Nephron (organoid): ENCODE results near the gene EGLN1.

Experiments used
- H3K27ac Mint-ChIP-seq, 3 experiments: 2 replicates each; pipeline ENCODE4 v1.8.0; 2020; ENCODE audit warnings: mixed read lengths in 3 of 3, mild to moderate bottlenecking in 2 of 3, moderate library complexity in 1 of 3
- H3K27me3 Mint-ChIP-seq: 2 replicates; pipeline ENCODE4 v1.8.0; 2021; ENCODE audit warnings: low read depth, mild to moderate bottlenecking, moderate library complexity, mixed read lengths
- H3K36me3 Mint-ChIP-seq: 2 replicates; pipeline ENCODE4 v1.8.0; 2020; ENCODE audit warnings: low read depth, mixed read lengths
- H3K4me1 Mint-ChIP-seq: 2 replicates; pipeline ENCODE4 v1.8.0; 2020; ENCODE audit warnings: mixed read lengths
- H3K4me3 Mint-ChIP-seq, 3 experiments: 2 replicates each; pipeline ENCODE4 v1.8.0; 2020; ENCODE audit warnings: mild to moderate bottlenecking in 3 of 3, mixed read lengths in 3 of 3, moderate library complexity in 2 of 3
- H3K9me3 Mint-ChIP-seq: 2 replicates; pipeline ENCODE4 v1.8.0; 2020; ENCODE audit warnings: mixed read lengths
- CTCF ChIP-seq, 3 experiments: fragments of 200-600 bp; sonication (generic); IDR thresholded peaks; one replicate each; pipeline ENCODE4 v1.5.0; 2021; ENCODE audit warnings: antibody characterized with exemption in 3 of 3; ENCODE audit not compliant: unreplicated experiment in 3 of 3

The EGLN1 gene

GRCh38 chr1:231327617-231328016 is 94.5 kb downstream of the EGLN1 start:
- H3K4me1 Mint-ChIP-seq, result no peaks in the 10 kb centered on the region
- H3K4me3 Mint-ChIP-seq, result no peak overlapping the region
- no peaks in the 10 kb centered on the region for H3K27me3 Mint-ChIP-seq
- no peak overlapping the region for H3K27ac Mint-ChIP-seq
- peaks cover 5% of the 10 kb centered on the region for H3K36me3 Mint-ChIP-seq
- TF ChIP-seq CTCF (IDR thresholded peaks at IDR 0.05; ENCODE audit: unreplicated experiment in 3 of 3), result no peak
- H3K9me3 Mint-ChIP-seq, result no peaks in the 10 kb centered on the region

- Mint-ChIP-seq H3K27ac (no peak overlapping the region), H3K4me1 (no peaks in the 10 kb centered on the region), H3K27me3 (no peaks in the 10 kb centered on the region), H3K36me3 (no peaks in the 10 kb centered on the region), H3K4me3 (no peak overlapping the region), H3K9me3 (no peaks in the 10 kb centered on the region)
- TF ChIP-seq CTCF (IDR thresholded peaks at IDR 0.05; ENCODE audit: unreplicated experiment in 3 of 3), result no peak
Measured at GRCh38 chr1:231326248-231326647, 95.8 kb downstream of the EGLN1 start.

GRCh38 chr1:231324660-231325059 is 97.4 kb downstream of the EGLN1 start:
- H3K9me3 Mint-ChIP-seq, result no peaks in the 10 kb centered on the region
- H3K27ac Mint-ChIP-seq, result no peak overlapping the region
- no peak for TF ChIP-seq CTCF (IDR thresholded peaks at IDR 0.05; ENCODE audit: unreplicated experiment in 3 of 3)
- H3K4me3 Mint-ChIP-seq, result no peak overlapping the region
- H3K36me3 Mint-ChIP-seq, result no peaks in the 10 kb centered on the region
- no peaks in the 10 kb centered on the region for H3K27me3 Mint-ChIP-seq
- H3K4me1 Mint-ChIP-seq, result no peaks in the 10 kb centered on the region

GRCh38 chr1:231322880-231323530 is 99.1 kb downstream of the EGLN1 start:
- no peak overlapping the region for H3K27ac Mint-ChIP-seq

GRCh38 chr1:231319080-231319479 is 103.0 kb downstream of the EGLN1 start:
- H3K9me3 Mint-ChIP-seq, result no peaks in the 10 kb centered on the region
- no peak overlapping the region for H3K4me3 Mint-ChIP-seq
- no peaks in the 10 kb centered on the region for H3K36me3 Mint-ChIP-seq
- no peak for TF ChIP-seq CTCF (IDR thresholded peaks at IDR 0.05; ENCODE audit: unreplicated experiment in 3 of 3)
- H3K27me3 Mint-ChIP-seq, result no peaks in the 10 kb centered on the region
- H3K4me1 Mint-ChIP-seq, result no peaks in the 10 kb centered on the region
- no peak overlapping the region for H3K27ac Mint-ChIP-seq

More at GRCh38 chr1:231322880-231323530, 99.1 kb downstream of the EGLN1 start:
- H3K27me3 Mint-ChIP-seq, result no peaks in the 10 kb centered on the region
- no peak overlapping the region for H3K4me3 Mint-ChIP-seq
- no peaks in the 10 kb centered on the region for H3K9me3 Mint-ChIP-seq
- peak in 1 of 3 experiments; percentile 11 for TF ChIP-seq CTCF (IDR thresholded peaks at IDR 0.05; ENCODE audit: unreplicated experiment in 3 of 3)
- no peaks in the 10 kb centered on the region for H3K4me1 Mint-ChIP-seq
- no peaks in the 10 kb centered on the region for H3K36me3 Mint-ChIP-seq

GRCh38 chr1:231318568-231318967 is 103.5 kb downstream of the EGLN1 start:
- no peak for TF ChIP-seq CTCF (IDR thresholded peaks at IDR 0.05; ENCODE audit: unreplicated experiment in 3 of 3)
- H3K27ac Mint-ChIP-seq, result no peak overlapping the region
- no peaks in the 10 kb centered on the region for H3K9me3 Mint-ChIP-seq
- no peaks in the 10 kb centered on the region for H3K36me3 Mint-ChIP-seq
- no peak overlapping the region for H3K4me3 Mint-ChIP-seq
- H3K4me1 Mint-ChIP-seq, result no peaks in the 10 kb centered on the region
- peaks cover 2% of the 10 kb centered on the region for H3K27me3 Mint-ChIP-seq
